Measurements from ENCODE around the gene STK32B. TPM values are rescaled to one million over a fixed set of nuclear protein-coding genes. Genes with fewer than 3 reads are reported as not detected.

STK32B gene
- total and polyA plus RNA-seq, 10 donors: 0.03 to 0.87 (median 0.36) TPM

- intact Hi-C loops (cut with DNase I; ENCODE audit: low total_unique reads): no loop called here
- DNase-seq: no peak
- no peak overlapping the region for H3K27ac ChIP-seq
- H3K36me3 ChIP-seq: no peaks in the 10 kb centered on the region
- H3K9me3 ChIP-seq: peaks cover 3 to 41% (median 22%) of the 10 kb centered on the region in 8 donors
- H3K4me1 ChIP-seq: no peaks in the 10 kb centered on the region
- H3K27me3 ChIP-seq (replicated peaks in 1 of 7): peaks cover 0 to 5% (median 0%) of the 10 kb centered on the region in 7 donors
- H3K4me3 ChIP-seq: no peak overlapping the region
- TF ChIP-seq POLR2AphosphoS5 (IDR thresholded peaks at IDR 0.05): no peak
- TF ChIP-seq POLR2A (IDR thresholded peaks at IDR 0.05): no peak
- TF ChIP-seq CTCF (IDR thresholded peaks at IDR 0.05 in 8 of 11, conservative IDR thresholded peaks at IDR 0.05 in 3 of 11): no peak
Observed at GRCh38 chr4:5079581-5079980, 28.3 kb downstream of the STK32B start.

DNA sequence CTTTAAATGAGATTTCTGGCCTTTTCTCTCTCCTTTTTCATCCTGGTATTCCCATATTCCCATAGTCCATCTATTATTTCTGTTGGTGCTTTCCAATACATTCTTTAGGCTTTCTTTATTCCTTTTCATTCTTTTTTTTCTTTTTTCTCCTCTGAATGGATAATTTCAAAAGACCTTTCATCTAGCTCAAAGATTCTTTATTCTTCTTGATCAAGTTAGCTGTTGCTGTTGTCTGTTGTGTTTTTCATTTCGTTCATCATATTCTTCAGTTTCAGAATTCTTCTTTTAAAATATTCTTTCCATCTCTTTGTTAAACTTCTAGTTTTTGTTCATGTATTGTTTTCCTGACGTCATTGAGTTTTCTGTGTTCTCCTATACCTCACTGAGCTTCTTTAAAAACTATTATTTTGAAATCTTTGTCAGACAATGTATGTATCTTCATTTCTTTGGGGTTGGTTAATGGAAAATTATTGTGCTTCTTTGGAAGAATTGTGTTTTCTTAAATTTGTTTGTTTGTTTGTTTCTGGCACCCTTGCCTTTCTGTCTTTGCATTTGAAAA lies 30.2 kb downstream of the STK32B start:
- no peak overlapping the region for H3K4me3 ChIP-seq
- no peaks in the 10 kb centered on the region for H3K4me1 ChIP-seq
- peaks cover 0 to 5% (median 0%) of the 10 kb centered on the region in 7 donors for H3K27me3 ChIP-seq (replicated peaks in 1 of 7)
- intact Hi-C loops (cut with DNase I; ENCODE audit: low total_unique reads): no loop called here
- DNase-seq: no peak
- H3K27ac ChIP-seq: no peak overlapping the region
- WGBS, 5 donors: 81 to 91% (median 87%) methylated on average over 2 of the region's 2 CpGs
- peaks cover 3 to 59% (median 34%) of the 10 kb centered on the region in 8 donors for H3K9me3 ChIP-seq
- TF ChIP-seq POLR2A (IDR thresholded peaks at IDR 0.05): no peak
- TF ChIP-seq POLR2AphosphoS5 (IDR thresholded peaks at IDR 0.05): no peak
- no peak for TF ChIP-seq CTCF (IDR thresholded peaks at IDR 0.05 in 8 of 11, conservative IDR thresholded peaks at IDR 0.05 in 3 of 11)
- H3K36me3 ChIP-seq: no peaks in the 10 kb centered on the region

DNA sequence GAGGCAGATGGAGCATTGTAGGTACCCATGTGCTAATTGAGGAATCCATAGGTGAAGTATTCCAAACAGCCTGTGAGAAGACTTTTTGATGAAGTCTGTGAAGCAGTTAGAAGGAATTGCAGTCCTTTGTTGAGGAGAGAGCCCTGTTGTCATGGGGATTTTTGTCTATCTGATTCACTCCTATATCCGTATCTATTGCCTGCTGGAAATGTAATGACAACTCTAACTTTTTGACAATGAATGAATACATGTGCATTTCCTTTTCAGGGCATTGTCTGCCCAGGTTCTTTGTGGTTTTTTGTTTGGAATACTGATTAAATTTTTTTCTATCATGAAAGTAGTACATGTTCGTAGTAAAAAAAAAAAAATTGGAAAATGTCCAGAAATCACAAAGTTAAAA lies 31.1 kb downstream of the STK32B start:
- intact Hi-C loops (cut with DNase I; ENCODE audit: low total_unique reads): no loop called here
- TF ChIP-seq POLR2AphosphoS5 (IDR thresholded peaks at IDR 0.05): no peak
- no peak for TF ChIP-seq CTCF (IDR thresholded peaks at IDR 0.05 in 8 of 11, conservative IDR thresholded peaks at IDR 0.05 in 3 of 11)
- peaks cover 0 to 3% (median 0%) of the 10 kb centered on the region in 7 donors for H3K27me3 ChIP-seq (replicated peaks in 1 of 7)
- H3K4me1 ChIP-seq: no peaks in the 10 kb centered on the region
- no peak overlapping the region for H3K27ac ChIP-seq
- WGBS, 5 donors: 74 to 86% (median 82%) methylated on average over 2 of the region's 2 CpGs
- H3K9me3 ChIP-seq: peaks cover 3 to 67% (median 40%) of the 10 kb centered on the region in 8 donors
- H3K36me3 ChIP-seq: no peaks in the 10 kb centered on the region
- H3K4me3 ChIP-seq: no peak overlapping the region
- no peak for DNase-seq

- TF ChIP-seq POLR2A (IDR thresholded peaks at IDR 0.05) (no peak), CTCF (IDR thresholded peaks at IDR 0.05 in 8 of 11, conservative IDR thresholded peaks at IDR 0.05 in 3 of 11) (no peak), POLR2AphosphoS5 (IDR thresholded peaks at IDR 0.05) (no peak)
- no peaks in the 10 kb centered on the region for H3K4me1 ChIP-seq
- no peak for DNase-seq
- no peak overlapping the region for H3K27ac ChIP-seq
- no peaks in the 10 kb centered on the region for H3K27me3 ChIP-seq (replicated peaks in 1 of 7)
- intact Hi-C loops (cut with DNase I; ENCODE audit: low total_unique reads): no loop called here
- peaks cover 3 to 60% (median 42%) of the 10 kb centered on the region in 8 donors for H3K9me3 ChIP-seq
- H3K36me3 ChIP-seq: no peaks in the 10 kb centered on the region
- WGBS, 5 donors: 53 to 80% (median 68%) methylated on average over 3 of the region's 3 CpGs
- H3K4me3 ChIP-seq: no peak overlapping the region
Observed at GRCh38 chr4:5084911-5085475, 33.7 kb downstream of the STK32B start.

All from spleen (tissue), 11 donors.